Measurements from ENCODE around the gene FNBP1. TPM values are rescaled to one million over a fixed set of nuclear protein-coding genes. Genes with fewer than 3 reads are reported as not detected.
A peak's percentile ranks its signal among the peaks of the same experiment; 100 is the strongest.

FNBP1 gene
- total RNA-seq, 1 experiment from 2014 or later, result 36.5 TPM

GRCh38 chr9:129885018-129885669 lies 157.8 kb downstream of the FNBP1 start:
- Mint-ChIP-seq H3K4me3 (peak overlapping the region; percentile 61 to 70; a peak in 4 of 5 replicates), H3K27me3 (ENCODE audit: low read depth) (no peaks in the 10 kb centered on the region), H3K27ac (peak overlapping the region in 2 of 3 experiments; percentile 74 to 95; a peak in 4 of 7 replicates), H3K4me1 (peaks cover 45 to 60% of the 10 kb centered on the region in 2 experiments), H3K9me3 (no peaks in the 10 kb centered on the region), H3K36me3 (ENCODE audit: insufficient read depth in 1 of 3, low read depth in 3 of 3) (peaks cover 3 to 4% (median 4%) of the 10 kb centered on the region in 3 experiments; a peak in 5 of 7 replicates)
- Histone ChIP-seq H2AFZ (ENCODE audit: low read length) (no peak overlapping the region), H3T11ph (ENCODE audit: low read length) (no peak overlapping the region), H3K9ac (ENCODE audit: extremely low read depth, insufficient read length, low read length) (no peak overlapping the region), H3K79me2 (ENCODE audit: insufficient read depth, low read length) (no peaks in the 10 kb centered on the region), H2BK15ac (ENCODE audit: low read depth, low read length) (no peak overlapping the region), H4K8ac (replicated peaks; ENCODE audit: insufficient read length, low read depth, low read length) (no peak overlapping the region), H3K27ac (ENCODE audit: insufficient read length, low read depth, low read length) (no peak overlapping the region), H3K27me3 (ENCODE audit: insufficient read depth, low read length) (no peaks in the 10 kb centered on the region), H4K91ac (ENCODE audit: insufficient read length, low read depth, low read length) (no peak overlapping the region), H3K4ac (ENCODE audit: low read depth, low read length) (no peak overlapping the region), H2BK120ac (ENCODE audit: low read depth, low read length, poor library complexity, severe bottlenecking) (no peak overlapping the region), H3K4me2 (ENCODE audit: insufficient read depth, insufficient read length, low read length) (peak overlapping the region; percentile 14), H2BK5ac (ENCODE audit: insufficient read length, low read length) (no peak overlapping the region), H3K56ac (ENCODE audit: insufficient read length, low read depth, low read length) (no peak overlapping the region), H3K79me1 (ENCODE audit: insufficient read depth, low read depth, low read length, poor library complexity, severe bottlenecking) (no peaks in the 10 kb centered on the region), H2BK20ac (ENCODE audit: low read depth, low read length, poor library complexity, severe bottlenecking) (no peak overlapping the region), H4K5ac (ENCODE audit: insufficient read length, low read depth, low read length) (no peak overlapping the region), H3K4me1 (ENCODE audit: insufficient read depth, low read length) (peaks cover 6% of the 10 kb centered on the region; the same call in 1 of the 2 replicates), H3K23me2 (ENCODE audit: insufficient read length, low read depth, low read length, poor library complexity, severe bottlenecking) (no peaks in the 10 kb centered on the region), H4K20me1 (ENCODE audit: control insufficient read depth, insufficient read depth, insufficient read length) (no peaks in the 10 kb centered on the region), H2AK5ac (ENCODE audit: insufficient read length, low read length) (no peak overlapping the region), H3K18ac (ENCODE audit: insufficient read length, low read depth, low read length) (no peak overlapping the region), H3K14ac (ENCODE audit: insufficient read depth, low read length) (no peak overlapping the region), H3K9me3 (ENCODE audit: control insufficient read depth, low read depth, low read length) (no peaks in the 10 kb centered on the region), H2BK12ac (ENCODE audit: insufficient read length, low read depth, low read length) (no peak overlapping the region), H3K23ac (ENCODE audit: insufficient read length, low read depth, low read length) (no peak overlapping the region)
- DNase-seq, result peak; percentile 61
- no CpG with 5 or more reads among the region's 27 CpGs for WGBS (ENCODE audit: extremely low coverage, insufficient read length, low lambda C conversion rate)
- no peak for TF ChIP-seq CTCF (conservative IDR thresholded peaks at IDR 0.05)
